WERI-Rb-1 (cell line): ENCODE results near the gene PPP2R5D.

Experiments used
- DNase-seq: peaks from one replicate; pipeline ENCODE4 v3.0.0-alpha.2; 2020
- H3K27ac ChIP-seq: fragments of 250-450 bp; sonication (Bioruptor Pico); 2 replicates; pipeline ENCODE4 v1.5.1; 2020; ENCODE audit warnings: mild to moderate bottlenecking, moderate library complexity
- H3K27me3 ChIP-seq: fragments of 250-450 bp; sonication (Bioruptor Pico); 2 replicates; pipeline ENCODE4 v1.5.1; 2021; ENCODE audit warnings: mild to moderate bottlenecking, low read depth, moderate library complexity; ENCODE audit not compliant: insufficient read depth, severe bottlenecking
- H3K36me3 ChIP-seq: fragments of 250-450 bp; sonication (Bioruptor Pico); 2 replicates; pipeline ENCODE4 v1.5.1; 2020; ENCODE audit warnings: mild to moderate bottlenecking, moderate library complexity
- H3K4me3 ChIP-seq: 2 replicates; pipeline ENCODE4 v1.5.1; 2011; ENCODE audit warnings: low read depth, mild to moderate bottlenecking, control low read depth, low read length
- H3K9me3 ChIP-seq: fragments of 250-450 bp; sonication (Bioruptor Pico); 2 replicates; pipeline ENCODE4 v1.5.1; 2021; ENCODE audit warnings: mild to moderate bottlenecking, moderate library complexity; ENCODE audit not compliant: severe bottlenecking
- CTCF ChIP-seq: IDR thresholded peaks from 2 replicates; pipeline ENCODE4 v1.5.1; 2011; ENCODE audit warnings: low read depth, mild to moderate bottlenecking, control low read depth, inconsistent platforms, low read length

PPP2R5D gene

GRCh38 chr6:43005844-43006243 is 21.5 kb downstream of the PPP2R5D start:
- H3K4me3 ChIP-seq = no peak overlapping the region
- no peaks in the 10 kb centered on the region for H3K9me3 ChIP-seq
- no peaks in the 10 kb centered on the region for H3K27me3 ChIP-seq
- no peak for TF ChIP-seq CTCF
- no peak overlapping the region for H3K27ac ChIP-seq
- DNase-seq = no peak
- peaks cover 74% of the 10 kb centered on the region for H3K36me3 ChIP-seq

DNA sequence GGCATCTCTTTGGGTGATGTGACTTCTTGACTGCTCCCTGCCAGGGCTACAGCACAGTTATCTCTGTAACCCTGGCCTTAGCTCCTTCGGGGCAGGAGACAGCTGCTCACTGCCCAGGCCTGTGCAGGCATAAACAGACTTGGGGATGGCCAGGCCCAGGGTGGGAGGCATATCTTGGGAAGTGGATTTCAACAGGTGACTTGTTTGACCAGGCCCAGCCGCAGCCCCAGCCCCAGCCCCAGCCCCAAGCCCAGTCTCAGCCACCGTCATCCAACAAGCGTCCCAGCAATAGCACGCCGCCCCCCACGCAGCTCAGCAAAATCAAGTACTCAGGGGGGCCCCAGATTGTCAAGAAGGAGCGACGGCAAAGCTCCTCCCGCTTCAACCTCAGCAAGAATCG is 21.9 kb downstream of the PPP2R5D start:
- Histone ChIP-seq H3K4me3 (no peak overlapping the region), H3K27ac (no peak overlapping the region), H3K9me3 (no peaks in the 10 kb centered on the region), H3K27me3 (no peaks in the 10 kb centered on the region), H3K36me3 (peaks cover 75% of the 10 kb centered on the region)
- DNase-seq = no peak
- TF ChIP-seq CTCF = no peak

GRCh38 chr6:43007126-43007525 is 22.8 kb downstream of the PPP2R5D start:
- no peak overlapping the region for H3K4me3 ChIP-seq
- H3K27ac ChIP-seq = no peak overlapping the region
- no peak for DNase-seq
- H3K36me3 ChIP-seq = peaks cover 79% of the 10 kb centered on the region
- H3K9me3 ChIP-seq = no peaks in the 10 kb centered on the region
- TF ChIP-seq CTCF = no peak
- no peaks in the 10 kb centered on the region for H3K27me3 ChIP-seq

DNA sequence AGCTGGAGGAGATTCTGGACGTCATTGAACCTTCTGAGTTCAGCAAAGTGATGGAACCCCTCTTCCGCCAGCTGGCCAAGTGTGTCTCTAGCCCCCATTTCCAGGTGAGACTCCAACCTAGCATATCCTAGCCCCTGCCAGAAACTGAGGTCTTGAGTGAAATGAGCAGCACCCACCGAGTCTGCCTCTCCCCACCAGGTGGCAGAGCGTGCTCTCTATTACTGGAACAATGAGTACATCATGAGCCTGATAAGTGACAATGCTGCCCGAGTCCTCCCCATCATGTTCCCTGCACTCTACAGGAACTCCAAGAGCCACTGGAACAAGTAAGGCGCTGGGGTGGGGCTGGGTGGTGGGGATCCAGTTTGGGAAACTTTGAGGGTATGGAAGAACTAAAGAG is 24.8 kb downstream of the PPP2R5D start:
- Histone ChIP-seq H3K36me3 (peaks cover 80% of the 10 kb centered on the region), H3K4me3 (no peak overlapping the region), H3K9me3 (no peaks in the 10 kb centered on the region), H3K27ac (no peak overlapping the region), H3K27me3 (no peaks in the 10 kb centered on the region)
- peak; percentile 91 for TF ChIP-seq CTCF
- DNase-seq = peak; percentile 81

- Histone ChIP-seq H3K27ac (no peak overlapping the region), H3K4me3 (no peak overlapping the region), H3K9me3 (no peaks in the 10 kb centered on the region), H3K36me3 (peaks cover 72% of the 10 kb centered on the region), H3K27me3 (no peaks in the 10 kb centered on the region)
- TF ChIP-seq CTCF = peak; percentile 55
- DNase-seq = peak; percentile 45
Observed at GRCh38 chr6:43011207-43011606, 26.8 kb downstream of the PPP2R5D start.

- Histone ChIP-seq H3K4me3 (peak overlapping the region; percentile 73; the same call in 1 of the 2 replicates), H3K9me3 (no peaks in the 10 kb centered on the region)
Observed at GRCh38 chr6:43012364-43012763, 28.0 kb downstream of the PPP2R5D start.

More at GRCh38 chr6:43012364-43012763, 28.0 kb downstream of the PPP2R5D start:
- Histone ChIP-seq H3K27ac (no peak overlapping the region; the same call in 1 of the 2 replicates), H3K27me3 (no peaks in the 10 kb centered on the region), H3K36me3 (peaks cover 72% of the 10 kb centered on the region)
- no peak for TF ChIP-seq CTCF
- DNase-seq = no peak
